GM19397 (cell line): Measurements from ENCODE around the gene SLC4A4.
A peak's percentile ranks its signal among the peaks of the same experiment; 100 is the strongest.

Experiments
- ATAC-seq: cut with Tn5 transposase; IDR thresholded peaks from one replicate; pipeline ENCODE4 v1.9.1; 2021; ENCODE audit warnings: mild to moderate bottlenecking, moderate library complexity; ENCODE audit not compliant: unreplicated experiment

The SLC4A4 gene

GRCh38 chr4:71584585-71584984 lies 245.8 kb downstream of the SLC4A4 start:
- no peak for ATAC-seq

DNA sequence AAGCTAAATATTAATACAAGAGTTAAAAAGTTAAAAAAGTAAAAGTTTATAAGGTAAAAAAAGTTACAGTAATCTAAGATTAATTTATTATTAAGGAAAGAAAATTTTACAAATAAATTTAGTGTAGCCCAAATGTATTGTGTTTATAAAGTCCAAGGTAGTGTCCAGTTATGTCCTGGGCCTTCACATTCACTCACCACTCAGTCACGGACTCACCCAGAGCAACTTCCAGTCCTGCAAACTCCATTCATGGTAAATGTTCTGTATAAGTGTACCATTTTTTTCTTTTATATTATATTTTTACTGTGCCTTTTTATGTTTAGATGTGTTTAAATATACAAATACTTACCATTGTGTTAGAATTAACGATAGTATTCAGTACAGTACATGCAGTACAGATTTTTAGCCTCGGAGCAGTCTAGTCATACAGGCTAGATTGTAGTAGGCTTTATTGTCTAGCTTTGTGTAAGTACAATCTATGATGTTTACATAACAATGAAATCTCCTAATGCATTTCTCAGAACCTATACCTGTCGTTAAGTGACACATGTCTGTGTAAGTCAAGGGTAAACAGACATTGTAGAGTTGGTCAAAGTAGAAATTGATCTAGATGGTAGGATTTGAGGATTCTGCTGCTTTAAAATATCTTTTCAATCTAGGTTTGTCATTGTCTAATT lies 247.4 kb downstream of the SLC4A4 start:
- ATAC-seq, result no peak

DNA sequence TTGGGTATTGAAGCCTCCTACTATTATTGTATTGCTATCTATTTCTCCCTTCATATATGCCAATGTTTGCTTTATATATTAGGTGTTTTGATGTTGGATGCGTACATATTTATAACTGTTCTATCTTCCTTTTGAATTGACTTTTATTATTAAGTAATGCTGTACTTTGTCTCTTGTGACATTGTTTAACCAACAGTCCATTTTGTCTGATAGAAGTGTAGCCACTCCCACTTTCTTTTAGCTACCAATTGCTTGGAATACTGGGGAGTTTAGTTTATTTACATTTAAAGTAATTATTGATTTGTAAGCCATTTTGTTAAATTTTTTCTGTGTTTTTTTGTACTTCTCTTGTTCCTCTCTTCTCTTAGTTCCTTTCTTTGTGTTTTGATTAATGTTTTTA lies 249.2 kb downstream of the SLC4A4 start:
- ATAC-seq, result no peak

DNA sequence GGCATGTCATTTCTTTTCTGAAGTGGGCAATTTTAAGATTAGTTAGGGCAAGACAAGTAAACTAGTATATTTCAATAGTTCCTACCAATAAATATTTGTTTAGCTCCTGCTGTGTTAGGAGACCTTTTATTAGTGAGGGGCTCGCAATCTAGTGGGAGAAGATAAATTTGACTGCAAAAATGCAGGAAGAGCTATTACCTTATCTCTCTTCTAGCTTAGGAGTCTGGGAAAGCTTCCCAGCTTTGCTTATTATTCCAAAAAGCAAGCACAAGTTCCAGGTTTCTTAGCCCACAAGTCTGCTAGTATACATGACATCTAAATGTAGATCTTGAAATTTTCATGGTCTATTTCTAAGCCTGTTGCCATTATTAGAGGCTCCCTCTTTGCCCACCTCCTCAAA lies 254.0 kb downstream of the SLC4A4 start:
- ATAC-seq, result no peak

GRCh38 chr4:71593311-71593710 lies 254.5 kb downstream of the SLC4A4 start:
- no peak for ATAC-seq

GRCh38 chr4:71595576-71596108 lies 256.8 kb downstream of the SLC4A4 start:
- no peak for ATAC-seq

GRCh38 chr4:71599578-71599977 lies 260.8 kb downstream of the SLC4A4 start:
- no peak for ATAC-seq

DNA sequence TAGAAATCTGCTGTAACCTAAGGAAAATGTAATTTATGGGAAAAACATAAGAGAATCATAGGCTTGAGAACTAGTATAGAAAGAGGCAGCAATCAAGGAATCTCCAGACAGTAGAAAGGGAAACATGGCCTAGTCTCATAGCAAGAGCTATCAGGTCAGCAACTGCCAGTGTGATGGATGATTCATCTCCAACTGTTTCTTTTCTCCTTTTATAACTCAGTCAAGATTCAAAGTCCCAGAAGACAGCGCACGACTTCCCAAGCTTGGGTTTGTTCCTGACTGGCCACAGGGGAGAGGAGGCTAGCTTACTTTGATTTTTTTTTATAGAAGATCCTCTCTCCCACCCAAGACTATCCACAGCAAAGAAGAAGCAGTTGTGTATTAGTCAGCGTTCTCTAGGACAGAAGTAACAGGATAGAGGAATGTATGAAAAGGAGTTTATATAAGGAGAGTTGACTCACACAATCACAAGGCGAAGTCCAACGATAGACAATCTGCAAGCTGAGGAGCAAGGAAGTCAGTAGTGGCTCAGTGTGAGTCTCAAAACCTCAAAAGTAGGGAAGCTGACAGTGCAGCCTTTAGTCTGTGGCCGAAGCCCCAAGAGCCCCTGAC lies 263.6 kb downstream of the SLC4A4 start:
- no peak for ATAC-seq

GRCh38 chr4:71604785-71605184 lies 266.0 kb downstream of the SLC4A4 start:
- peak; percentile 95 for ATAC-seq

DNA sequence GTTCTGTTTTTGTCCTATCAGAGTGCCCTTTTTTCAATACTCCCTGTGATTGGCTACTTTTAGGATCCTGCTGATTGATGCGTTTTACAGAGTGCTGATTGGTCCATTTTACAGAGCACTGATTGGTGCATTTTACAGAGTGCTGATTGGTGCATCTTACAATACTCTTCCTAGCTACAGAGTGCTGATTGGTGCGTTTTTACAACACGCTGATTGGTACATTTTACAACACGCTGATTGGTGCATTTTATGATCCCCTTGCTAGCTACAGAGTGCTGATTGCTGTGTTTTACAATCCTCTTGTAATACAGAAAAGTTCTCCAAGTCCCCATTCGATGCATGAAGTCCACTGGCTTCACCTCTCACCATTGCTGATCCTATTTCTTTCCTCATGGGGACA lies 268.3 kb downstream of the SLC4A4 start:
- ATAC-seq, result no peak

DNA sequence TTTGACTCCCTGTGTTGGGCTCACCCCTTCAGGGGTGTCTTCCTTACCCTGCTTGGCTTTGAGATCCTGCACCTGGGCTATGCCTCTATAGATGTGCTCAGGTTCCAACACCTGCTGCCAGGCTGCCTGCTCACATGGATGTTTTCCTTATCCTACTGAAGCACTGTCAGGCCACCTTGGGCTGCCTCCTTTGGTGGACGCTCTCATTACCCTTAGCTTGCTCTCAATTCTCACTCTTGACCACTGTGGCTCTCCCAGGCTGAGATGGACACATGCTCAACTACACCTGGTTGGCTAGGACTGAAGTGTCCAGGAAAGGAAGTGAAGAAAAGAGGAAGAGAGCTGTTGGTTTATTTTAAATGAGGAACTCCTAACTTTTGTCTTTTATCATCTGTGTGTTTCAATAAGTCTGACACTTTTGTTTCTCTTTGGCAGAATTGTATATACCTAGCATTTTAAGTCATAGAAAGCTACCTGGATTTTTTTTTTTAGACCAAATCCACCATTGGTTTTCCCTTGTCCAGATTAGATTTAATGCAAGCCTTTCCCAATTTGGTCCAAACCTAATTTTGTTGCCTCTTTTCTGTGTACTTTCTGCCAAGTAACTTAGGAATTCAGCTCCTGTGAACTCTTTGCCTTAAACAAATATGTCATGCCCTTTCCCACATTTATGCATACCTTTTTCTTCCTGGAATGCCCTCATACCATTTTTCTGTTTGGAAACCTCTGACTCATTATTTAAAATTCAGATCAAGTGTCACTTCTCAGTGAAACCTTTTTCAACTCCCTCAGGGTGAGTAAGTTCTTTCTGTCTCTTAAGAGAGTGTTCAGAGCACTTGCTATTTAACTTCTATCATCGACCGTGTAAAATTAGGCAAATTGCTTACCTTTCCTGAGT lies 269.2 kb downstream of the SLC4A4 start:
- no peak for ATAC-seq

DNA sequence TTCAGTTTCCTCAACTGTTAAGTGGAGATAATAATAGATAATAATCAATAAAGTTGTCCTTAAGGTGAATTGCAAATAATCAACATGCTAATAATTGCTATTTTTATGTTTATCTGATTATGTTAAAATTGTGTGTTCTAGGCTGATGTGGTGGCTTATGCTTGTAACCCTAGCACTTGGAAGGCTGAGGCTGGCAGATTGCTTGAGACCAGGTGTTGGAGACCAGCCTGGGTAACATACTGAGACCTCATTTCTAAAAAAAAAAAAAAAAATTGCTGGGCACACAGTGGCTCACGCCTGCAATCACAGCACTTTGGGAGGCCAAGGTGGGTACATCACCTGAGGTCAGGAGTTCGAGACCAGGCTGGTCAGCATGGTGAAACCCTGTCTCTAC lies 269.9 kb downstream of the SLC4A4 start:
- no peak for ATAC-seq

DNA sequence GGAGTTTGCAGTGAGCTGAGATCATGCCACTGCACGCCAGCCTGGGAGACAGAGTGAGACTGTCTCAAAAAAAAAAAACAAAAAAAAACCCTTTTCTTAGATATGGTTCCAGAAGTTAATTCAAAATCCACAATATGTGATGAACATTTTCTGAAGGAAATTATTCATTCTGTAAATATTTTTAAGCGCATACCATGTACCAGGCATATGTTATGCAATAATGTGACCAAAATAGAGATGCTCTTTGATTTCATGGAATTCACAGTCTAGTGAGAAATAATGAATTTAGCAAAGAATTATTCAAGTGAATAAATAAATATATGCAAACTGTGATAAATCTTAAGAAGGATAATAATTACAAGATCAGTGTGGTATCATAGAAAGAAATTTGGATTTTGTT lies 270.3 kb downstream of the SLC4A4 start:
- ATAC-seq, result no peak

GRCh38 chr4:71609651-71610050 lies 270.8 kb downstream of the SLC4A4 start:
- ATAC-seq, result no peak

GRCh38 chr4:71614621-71615020 lies 275.8 kb downstream of the SLC4A4 start:
- no peak for ATAC-seq

DNA sequence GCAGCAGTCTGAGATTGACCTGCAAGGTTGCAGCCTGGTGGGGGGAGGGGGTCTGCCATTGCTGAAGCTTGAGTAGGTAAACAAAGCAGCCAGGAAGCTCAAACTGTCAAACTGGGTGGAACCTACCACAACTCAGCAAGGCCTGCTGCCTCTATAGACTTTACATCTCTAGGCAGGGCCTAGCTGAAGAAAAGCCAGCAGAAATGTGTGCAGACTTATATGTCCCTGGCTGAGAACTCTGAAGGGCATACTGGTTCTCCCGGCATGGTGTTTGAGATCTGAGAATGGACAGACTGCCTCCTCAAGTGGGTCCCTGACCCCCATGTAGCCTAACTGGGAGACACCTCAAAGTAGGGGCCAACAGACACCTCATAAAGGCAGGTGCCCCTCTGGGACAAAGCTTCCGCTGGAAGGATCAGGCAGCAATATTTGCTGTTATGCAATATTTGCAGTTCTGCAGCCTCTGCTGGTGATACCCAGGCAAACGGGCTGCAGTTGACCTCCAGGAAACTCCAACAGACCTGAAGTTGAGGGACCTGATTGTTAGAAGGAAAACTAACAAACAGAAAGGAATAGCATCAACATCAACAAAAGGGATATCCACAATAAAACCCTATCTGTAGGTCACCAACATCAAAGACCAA lies 277.5 kb downstream of the SLC4A4 start:
- ATAC-seq, result no peak
